Activated T-cell treated with anti-CD3 and anti-CD28 coated beads for 48 hours (primary cell): ENCODE results near the gene COBLL1.
"Not testable (repeated sequence)": the region's sequence is repeated elsewhere in the genome, so short reads cannot be mapped to it uniquely, and the experiment has no call there.

Source experiments
- DNase-seq: peaks from one replicate; pipeline ENCODE4 v3.0.0-alpha.2; 2020; ENCODE audit warnings: low read depth

The COBLL1 gene

GRCh38 chr2:164859906-164860693 lies 18.5 kb upstream of the COBLL1 start:
- not testable (repeated sequence) for DNase-seq

- DNase-seq: no peak
These were observed 17.7 kb upstream of the COBLL1 start for GRCh38 chr2:164859251-164859818.

GRCh38 chr2:164852086-164852485 lies 10.5 kb upstream of the COBLL1 start:
- DNase-seq: no peak

GRCh38 chr2:164850235-164850634 lies 8.6 kb upstream of the COBLL1 start:
- DNase-seq: no peak

GRCh38 chr2:164849506-164849905 lies 7.9 kb upstream of the COBLL1 start:
- no peak for DNase-seq

GRCh38 chr2:164847981-164848741 lies 6.5 kb upstream of the COBLL1 start:
- DNase-seq: no peak

- DNase-seq: no peak
These were observed 5.7 kb upstream of the COBLL1 start for GRCh38 chr2:164847291-164847690.

- DNase-seq: no peak
These were observed 4.7 kb upstream of the COBLL1 start for GRCh38 chr2:164846276-164846675.

GRCh38 chr2:164843346-164843911 lies 1.8 kb upstream of the COBLL1 start:
- DNase-seq: no peak

GRCh38 chr2:164842624-164842966 lies 972 bp upstream of the COBLL1 start:
- no peak for DNase-seq

GRCh38 chr2:164840930-164841718 lies 499 bp downstream of the COBLL1 start:
- DNase-seq: peak; percentile 39

GRCh38 chr2:164840458-164840929 lies 1.1 kb downstream of the COBLL1 start:
- DNase-seq: no peak

GRCh38 chr2:164839914-164840457 lies 1.6 kb downstream of the COBLL1 start:
- DNase-seq: no peak

GRCh38 chr2:164837807-164838206 lies 3.8 kb downstream of the COBLL1 start:
- no peak for DNase-seq

GRCh38 chr2:164836907-164837306 lies 4.7 kb downstream of the COBLL1 start:
- no peak for DNase-seq

- no peak for DNase-seq
These were observed 6.3 kb downstream of the COBLL1 start for GRCh38 chr2:164835302-164835701.

- DNase-seq: no peak
These were observed 9.7 kb downstream of the COBLL1 start for GRCh38 chr2:164831887-164832286.

GRCh38 chr2:164831180-164831579 lies 10.4 kb downstream of the COBLL1 start:
- no peak for DNase-seq

GRCh38 chr2:164826293-164827243 lies 15.1 kb downstream of the COBLL1 start:
- DNase-seq: no peak

- DNase-seq: no peak
These were observed 16.8 kb downstream of the COBLL1 start for GRCh38 chr2:164824872-164825271.
